Activated effector memory CD4-positive, alpha-beta T cell treated with Interleukin-2 at 50 U/mL for 16 hours (primary cell): ENCODE measurements around the gene ARID3A.

ENCODE experiments used
- DNase-seq: peaks from one replicate; pipeline ENCODE4 v3.0.0-alpha.2; 2020

Gene ARID3A

GRCh38 chr19:932648-933552, 7.1 kb downstream of the ARID3A start:
- peak; percentile 32 for DNase-seq

- no peak for DNase-seq
Measured at GRCh38 chr19:933553-933882, 7.7 kb downstream of the ARID3A start.

GRCh38 chr19:934197-934840, 8.5 kb downstream of the ARID3A start:
- DNase-seq = no peak

- DNase-seq = no peak
Measured at GRCh38 chr19:934865-935479, 9.1 kb downstream of the ARID3A start.

GRCh38 chr19:936175-936546, 10.3 kb downstream of the ARID3A start:
- no peak for DNase-seq

GRCh38 chr19:937259-937694, 11.4 kb downstream of the ARID3A start:
- DNase-seq = no peak

GRCh38 chr19:938233-938923, 12.5 kb downstream of the ARID3A start:
- DNase-seq = no peak

GRCh38 chr19:939439-939838, 13.6 kb downstream of the ARID3A start:
- DNase-seq = no peak

- DNase-seq = no peak
Measured at GRCh38 chr19:939922-940321, 14.1 kb downstream of the ARID3A start.

GRCh38 chr19:940591-941291, 14.9 kb downstream of the ARID3A start:
- peak; percentile 69 for DNase-seq

GRCh38 chr19:941292-942132, 15.7 kb downstream of the ARID3A start:
- DNase-seq = no peak

GRCh38 chr19:942133-942645, 16.4 kb downstream of the ARID3A start:
- DNase-seq = no peak

GRCh38 chr19:943551-944170, 17.8 kb downstream of the ARID3A start:
- DNase-seq = no peak

GRCh38 chr19:944171-944567, 18.3 kb downstream of the ARID3A start:
- no peak for DNase-seq

GRCh38 chr19:944663-945241, 18.9 kb downstream of the ARID3A start:
- no peak for DNase-seq

- DNase-seq = no peak
Measured at GRCh38 chr19:945401-946252, 19.8 kb downstream of the ARID3A start.

- DNase-seq = no peak
Measured at GRCh38 chr19:947090-947706, 21.4 kb downstream of the ARID3A start.

GRCh38 chr19:947707-948539, 22.1 kb downstream of the ARID3A start:
- DNase-seq = no peak
